GM12878 (cell line): ENCODE measurements around the gene RNF223. TPM values are rescaled to one million over a fixed set of nuclear protein-coding genes. Genes with fewer than 3 reads are reported as not detected.
A peak's percentile ranks its signal among the peaks of the same experiment; 100 is the strongest.

Source experiments
- ATF7 ChIP-seq: fragments of 450-650 bp; IDR thresholded peaks from 2 replicates; pipeline ENCODE4 v1.6.1; 2016; ENCODE audit warnings: low read depth, mild to moderate bottlenecking
- BHLHE40 ChIP-seq, 2 experiments: fragments of 450-650 bp in 1 of 2; IDR thresholded peaks; 2 replicates each; pipeline ENCODE4 v1.6.1; 2011 to 2017; ENCODE audit warnings: low read depth in 2 of 2, borderline replicate concordance in 1 of 2, improper control_type of control experiment in 1 of 2, low read length in 1 of 2, mild to moderate bottlenecking in 1 of 2
- EP300 ChIP-seq, 2 experiments: fragments of 150-350 bp in 1 of 2; IDR thresholded peaks; 2 replicates each; pipeline ENCODE4 v1.6.1; 2011 to 2012; ENCODE audit warnings: low read depth in 2 of 2, low read length in 2 of 2, borderline replicate concordance in 1 of 2, improper control_type of control experiment in 1 of 2, inconsistent platforms in 1 of 2; ENCODE audit not compliant: control insufficient read depth in 1 of 2
- FOXM1 ChIP-seq: IDR thresholded peaks from 2 replicates; pipeline ENCODE4 v1.6.1; 2012; ENCODE audit warnings: low read depth, mild to moderate bottlenecking, inconsistent platforms, low read length, moderate library complexity
- HDGF ChIP-seq: fragments of 450-650 bp; IDR thresholded peaks from 2 replicates; pipeline ENCODE4 v1.6.1; 2016; ENCODE audit warnings: antibody characterized with exemption
- IKZF1 ChIP-seq: fragments of 450-650 bp; conservative IDR thresholded peaks from 2 replicates; pipeline ENCODE4 v1.6.1; 2017; ENCODE audit warnings: antibody characterized with exemption, mild to moderate bottlenecking
- IKZF2 ChIP-seq, 2 experiments: fragments of 450-650 bp; IDR thresholded peaks; 2 replicates each; pipeline ENCODE4 v1.6.1; 2017; ENCODE audit warnings: mild to moderate bottlenecking in 2 of 2, moderate library complexity in 2 of 2
- MEF2B ChIP-seq: fragments of 450-650 bp; IDR thresholded peaks from 2 replicates; pipeline ENCODE4 v1.6.1; 2018; ENCODE audit warnings: mild to moderate bottlenecking, moderate library complexity; ENCODE audit not compliant: partially characterized antibody, poor library complexity, severe bottlenecking
- MTA2 ChIP-seq: fragments of 450-650 bp; IDR thresholded peaks from 2 replicates; pipeline ENCODE4 v1.6.1; 2016; ENCODE audit warnings: low read depth, mild to moderate bottlenecking, moderate library complexity
- MXI1 ChIP-seq: fragments of 150-350 bp; IDR thresholded peaks from 2 replicates; pipeline ENCODE4 v1.6.1; 2011; ENCODE audit warnings: low read depth, mild to moderate bottlenecking, inconsistent platforms, low read length, improper control_type of control experiment
- POLR2AphosphoS2 ChIP-seq: IDR thresholded peaks from 2 replicates; pipeline ENCODE4 v1.6.1; 2011; ENCODE audit warnings: low read depth, mild to moderate bottlenecking, low read length, improper control_type of control experiment, moderate library complexity
- RB1 ChIP-seq: fragments of 450-650 bp; formaldehyde crosslinking; IDR thresholded peaks from 2 replicates; pipeline ENCODE4 v1.6.1; 2017; ENCODE audit warnings: mild to moderate bottlenecking, borderline replicate concordance
- SREBF2 ChIP-seq: IDR thresholded peaks from 2 replicates; pipeline ENCODE4 v1.6.1; 2012; ENCODE audit warnings: mild to moderate bottlenecking, low read length
- SRF ChIP-seq, 2 experiments: IDR thresholded peaks; 2 replicates each; pipeline ENCODE4 v1.6.1; 2011; ENCODE audit warnings: low read depth in 2 of 2, low read length in 2 of 2, mild to moderate bottlenecking in 1 of 2, moderate library complexity in 1 of 2
- ZNF687 ChIP-seq: fragments of 450-650 bp; IDR thresholded peaks from 2 replicates; pipeline ENCODE4 v1.6.1; 2017; ENCODE audit warnings: mild to moderate bottlenecking, moderate library complexity
- polyA plus RNA-seq, 11 experiments: library from polyadenylated mRNA; depleted of rRNA in 4 of 11; unstranded in 6 of 11; stranded (reverse) in 5 of 11; fragments of >200 nt; fragmentation: Nextera tagmentation in 4 of 11; fragmentation: Illumina TruSeq in 1 of 11; extraction: Ambion mirVana in 4 of 11; extraction: Trizol in 1 of 11; gene quantifications; 1 replicate in 1 of 11; 2 replicates in 10 of 11; pipeline versions ENCODE4 v1.2.1 to v1.2.3, GENCODE V29; 2011 to 2016; ENCODE audit warnings: inconsistent platforms in 2 of 11, missing spikeins in 2 of 11, low read depth in 1 of 11
- total RNA-seq, 4 experiments: library from RNA; depleted of rRNA in 3 of 4; stranded (reverse); fragments of >200 nt in 3 of 4; fragmentation: Illumina TruSeq in 1 of 4; extraction: Trizol in 1 of 4; gene quantifications; 2 replicates each; pipeline versions ENCODE4 v1.2.1 to v1.2.3, GENCODE V29; 2013 to 2021
- TF ChIP-seq, protein P1 (sequence below): IDR thresholded peaks from 2 replicates; pipeline ENCODE4 v1.6.1; 2011; ENCODE audit warnings: borderline replicate concordance, low read depth, mild to moderate bottlenecking, moderate library complexity, low read length; ENCODE audit not compliant: insufficient read depth, poor library complexity, severe bottlenecking
- TF ChIP-seq, protein P2 (sequence below): IDR thresholded peaks from 2 replicates; pipeline ENCODE4 v1.6.1; 2011; ENCODE audit warnings: borderline replicate concordance, low read depth, mild to moderate bottlenecking, moderate library complexity, mixed read lengths, low read length; ENCODE audit not compliant: insufficient read depth; ENCODE audit errors: extremely low read length
- TF ChIP-seq, protein P3 (sequence below): fragments of 450-650 bp; IDR thresholded peaks from 2 replicates; pipeline ENCODE4 v1.6.1; 2017; ENCODE audit warnings: antibody characterized with exemption, mild to moderate bottlenecking, moderate library complexity
- TF ChIP-seq, protein P4 (sequence below): IDR thresholded peaks from 2 replicates; pipeline ENCODE4 v1.6.1; 2012; ENCODE audit warnings: low read depth, low read length, improper control_type of control experiment

Gene RNF223
- total and polyA plus RNA-seq, 10 of the 15 experiments (the other 5 are each of a cell fraction or from before 2014, with no cell fraction given), result 0.06 TPM; not detected in 9

DNA sequence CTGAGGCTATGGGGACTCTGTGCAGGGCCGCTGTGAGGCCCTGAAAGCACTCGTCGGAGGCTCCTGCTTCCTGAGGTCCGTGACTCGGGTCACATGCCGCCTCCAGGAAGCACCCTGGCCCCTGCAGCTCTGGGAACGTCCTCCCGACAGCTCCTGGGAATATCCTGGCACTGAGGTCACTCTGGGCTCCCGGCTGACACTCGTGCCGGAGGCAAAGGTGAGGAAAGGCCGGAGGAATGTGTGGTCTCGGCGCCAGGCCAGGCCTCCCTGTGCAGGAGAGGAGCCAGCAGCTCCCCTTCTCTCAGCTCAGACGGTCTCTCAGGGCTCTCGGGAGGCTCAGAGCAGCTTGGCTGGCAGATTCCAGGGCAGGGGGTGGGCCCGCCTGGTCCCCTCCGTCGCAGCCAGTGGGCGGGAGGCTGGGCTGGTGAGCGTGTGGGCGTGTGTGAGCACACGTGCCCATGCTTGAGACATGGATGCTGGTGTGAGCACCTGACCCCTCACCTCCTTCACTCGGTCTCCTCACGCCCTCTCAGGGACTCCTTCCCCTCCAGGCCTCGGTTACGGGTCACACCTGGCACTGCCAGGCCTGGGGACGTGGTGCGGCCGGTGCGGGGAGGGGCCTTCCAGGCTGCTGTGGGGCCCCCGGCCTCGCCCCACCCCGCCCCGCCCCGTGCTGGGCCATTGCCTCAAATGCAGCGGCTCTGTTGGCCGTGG, 5.5 kb upstream of the RNF223 start (continued):
- TF ChIP-seq EP300 (IDR thresholded peaks at IDR 0.05; ENCODE audit: borderline replicate concordance in 1 of 2, control insufficient read depth in 1 of 2, low read depth in 2 of 2, low read length in 2 of 2), result no peak
- TF ChIP-seq IKZF2 (IDR thresholded peaks at IDR 0.05), result peak; percentile 18 to 46; a peak in 2 of 4 replicates
- peak; percentile 72 for TF ChIP-seq IKZF1
- TF ChIP-seq HDGF, result peak; percentile 73; the same call in 1 of the 2 replicates
- TF ChIP-seq MEF2B, result peak; percentile 43
- TF ChIP-seq MXI1, result no peak
- TF ChIP-seq BHLHE40 (IDR thresholded peaks at IDR 0.05; ENCODE audit: borderline replicate concordance in 1 of 2, low read depth in 2 of 2, low read length in 1 of 2), result peak; percentile 89 to 97; a peak in 3 of 4 replicates
- TF ChIP-seq ATF7, result peak; percentile 43; the same call in 1 of the 2 replicates
- no peak for TF ChIP-seq SRF (IDR thresholded peaks at IDR 0.05; ENCODE audit: low read depth in 2 of 2, low read length in 2 of 2)
- TF ChIP-seq SREBF2, result no peak
- TF ChIP-seq, protein P1, sequence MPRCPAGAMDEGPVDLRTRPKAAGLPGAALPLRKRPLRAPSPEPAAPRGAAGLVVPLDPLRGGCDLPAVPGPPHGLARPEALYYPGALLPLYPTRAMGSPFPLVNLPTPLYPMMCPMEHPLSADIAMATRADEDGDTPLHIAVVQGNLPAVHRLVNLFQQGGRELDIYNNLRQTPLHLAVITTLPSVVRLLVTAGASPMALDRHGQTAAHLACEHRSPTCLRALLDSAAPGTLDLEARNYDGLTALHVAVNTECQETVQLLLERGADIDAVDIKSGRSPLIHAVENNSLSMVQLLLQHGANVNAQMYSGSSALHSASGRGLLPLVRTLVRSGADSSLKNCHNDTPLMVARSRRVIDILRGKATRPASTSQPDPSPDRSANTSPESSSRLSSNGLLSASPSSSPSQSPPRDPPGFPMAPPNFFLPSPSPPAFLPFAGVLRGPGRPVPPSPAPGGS, result peak; percentile 42
- TF ChIP-seq POLR2AphosphoS2, result 0 out of 2 replicates have a peak, but pooled peaks have one; percentile 35
- peak; percentile 87 for TF ChIP-seq ZNF687
- no peak for TF ChIP-seq RB1
- TF ChIP-seq, protein P2, sequence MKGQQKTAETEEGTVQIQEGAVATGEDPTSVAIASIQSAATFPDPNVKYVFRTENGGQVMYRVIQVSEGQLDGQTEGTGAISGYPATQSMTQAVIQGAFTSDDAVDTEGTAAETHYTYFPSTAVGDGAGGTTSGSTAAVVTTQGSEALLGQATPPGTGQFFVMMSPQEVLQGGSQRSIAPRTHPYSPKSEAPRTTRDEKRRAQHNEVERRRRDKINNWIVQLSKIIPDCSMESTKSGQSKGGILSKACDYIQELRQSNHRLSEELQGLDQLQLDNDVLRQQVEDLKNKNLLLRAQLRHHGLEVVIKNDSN, result peak; percentile 82
- no peak for TF ChIP-seq FOXM1
- no peak for TF ChIP-seq MTA2
- TF ChIP-seq, protein P3, sequence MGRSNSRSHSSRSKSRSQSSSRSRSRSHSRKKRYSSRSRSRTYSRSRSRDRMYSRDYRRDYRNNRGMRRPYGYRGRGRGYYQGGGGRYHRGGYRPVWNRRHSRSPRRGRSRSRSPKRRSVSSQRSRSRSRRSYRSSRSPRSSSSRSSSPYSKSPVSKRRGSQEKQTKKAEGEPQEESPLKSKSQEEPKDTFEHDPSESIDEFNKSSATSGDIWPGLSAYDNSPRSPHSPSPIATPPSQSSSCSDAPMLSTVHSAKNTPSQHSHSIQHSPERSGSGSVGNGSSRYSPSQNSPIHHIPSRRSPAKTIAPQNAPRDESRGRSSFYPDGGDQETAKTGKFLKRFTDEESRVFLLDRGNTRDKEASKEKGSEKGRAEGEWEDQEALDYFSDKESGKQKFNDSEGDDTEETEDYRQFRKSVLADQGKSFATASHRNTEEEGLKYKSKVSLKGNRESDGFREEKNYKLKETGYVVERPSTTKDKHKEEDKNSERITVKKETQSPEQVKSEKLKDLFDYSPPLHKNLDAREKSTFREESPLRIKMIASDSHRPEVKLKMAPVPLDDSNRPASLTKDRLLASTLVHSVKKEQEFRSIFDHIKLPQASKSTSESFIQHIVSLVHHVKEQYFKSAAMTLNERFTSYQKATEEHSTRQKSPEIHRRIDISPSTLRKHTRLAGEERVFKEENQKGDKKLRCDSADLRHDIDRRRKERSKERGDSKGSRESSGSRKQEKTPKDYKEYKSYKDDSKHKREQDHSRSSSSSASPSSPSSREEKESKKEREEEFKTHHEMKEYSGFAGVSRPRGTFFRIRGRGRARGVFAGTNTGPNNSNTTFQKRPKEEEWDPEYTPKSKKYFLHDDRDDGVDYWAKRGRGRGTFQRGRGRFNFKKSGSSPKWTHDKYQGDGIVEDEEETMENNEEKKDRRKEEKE, result no peak
- TF ChIP-seq, protein P4, sequence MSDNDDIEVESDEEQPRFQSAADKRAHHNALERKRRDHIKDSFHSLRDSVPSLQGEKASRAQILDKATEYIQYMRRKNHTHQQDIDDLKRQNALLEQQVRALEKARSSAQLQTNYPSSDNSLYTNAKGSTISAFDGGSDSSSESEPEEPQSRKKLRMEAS, result peak; percentile 33; the same call in 1 of the 2 replicates
